Measurements from ENCODE around the gene ZCCHC24.

- no peak for TF ChIP-seq CTCF (IDR thresholded peaks at IDR 0.05 in 8 of 11, conservative IDR thresholded peaks at IDR 0.05 in 3 of 11)
- TF ChIP-seq POLR2A (IDR thresholded peaks at IDR 0.05): no peak
Observed at GRCh38 chr10:79429751-79430150, 15.7 kb downstream of the ZCCHC24 start.
